ENCODE measurements around the gene CALCOCO1.
"Not testable (repeated sequence)": the region's sequence is repeated elsewhere in the genome, so short reads cannot be mapped to it uniquely, and the experiment has no call there.

Gene CALCOCO1, protein sequence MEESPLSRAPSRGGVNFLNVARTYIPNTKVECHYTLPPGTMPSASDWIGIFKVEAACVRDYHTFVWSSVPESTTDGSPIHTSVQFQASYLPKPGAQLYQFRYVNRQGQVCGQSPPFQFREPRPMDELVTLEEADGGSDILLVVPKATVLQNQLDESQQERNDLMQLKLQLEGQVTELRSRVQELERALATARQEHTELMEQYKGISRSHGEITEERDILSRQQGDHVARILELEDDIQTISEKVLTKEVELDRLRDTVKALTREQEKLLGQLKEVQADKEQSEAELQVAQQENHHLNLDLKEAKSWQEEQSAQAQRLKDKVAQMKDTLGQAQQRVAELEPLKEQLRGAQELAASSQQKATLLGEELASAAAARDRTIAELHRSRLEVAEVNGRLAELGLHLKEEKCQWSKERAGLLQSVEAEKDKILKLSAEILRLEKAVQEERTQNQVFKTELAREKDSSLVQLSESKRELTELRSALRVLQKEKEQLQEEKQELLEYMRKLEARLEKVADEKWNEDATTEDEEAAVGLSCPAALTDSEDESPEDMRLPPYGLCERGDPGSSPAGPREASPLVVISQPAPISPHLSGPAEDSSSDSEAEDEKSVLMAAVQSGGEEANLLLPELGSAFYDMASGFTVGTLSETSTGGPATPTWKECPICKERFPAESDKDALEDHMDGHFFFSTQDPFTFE

DNA sequence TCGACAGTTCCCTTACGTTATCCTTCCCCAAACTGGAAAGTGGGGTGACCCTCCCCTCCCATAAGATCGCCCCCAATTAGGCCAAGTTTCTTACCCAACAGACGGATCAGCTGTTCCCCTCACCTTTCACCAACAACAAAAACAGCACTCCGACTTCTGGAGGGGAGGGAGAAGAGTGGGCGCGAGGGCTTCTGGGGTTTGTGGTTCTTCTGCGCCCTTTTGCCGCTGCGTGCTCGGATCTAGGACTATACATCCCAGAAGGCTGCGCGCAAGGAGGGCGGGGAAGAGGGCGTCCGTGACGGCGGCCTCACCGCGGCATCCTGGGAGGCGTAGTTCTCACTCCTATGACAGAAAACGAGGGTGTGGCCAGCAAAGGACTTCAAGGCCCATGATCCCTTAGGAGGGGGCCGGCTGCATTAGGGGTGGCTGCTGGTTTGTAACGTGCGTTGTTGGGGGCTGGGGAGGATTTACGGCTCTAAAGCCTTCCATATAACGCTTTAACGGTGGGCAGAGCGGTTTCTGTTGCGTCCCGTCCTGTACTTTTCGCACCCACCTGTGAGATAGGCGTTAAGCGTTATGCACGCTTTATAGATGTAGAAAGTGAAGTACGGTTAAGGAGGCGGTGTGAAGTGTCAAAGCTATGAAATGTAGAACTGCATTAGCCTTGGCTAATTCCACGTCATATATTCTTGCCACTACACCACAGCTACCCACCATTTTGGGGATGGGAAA lies at the start of gene CALCOCO1:
Gene CALCOCO1 (minus strand): TSS at position 143 of the 732 bp plus-strand sequence. CDS start 2,210 bp downstream, outside the sequence.
- DNase-seq = peak; percentile 97 to 98

DNA sequence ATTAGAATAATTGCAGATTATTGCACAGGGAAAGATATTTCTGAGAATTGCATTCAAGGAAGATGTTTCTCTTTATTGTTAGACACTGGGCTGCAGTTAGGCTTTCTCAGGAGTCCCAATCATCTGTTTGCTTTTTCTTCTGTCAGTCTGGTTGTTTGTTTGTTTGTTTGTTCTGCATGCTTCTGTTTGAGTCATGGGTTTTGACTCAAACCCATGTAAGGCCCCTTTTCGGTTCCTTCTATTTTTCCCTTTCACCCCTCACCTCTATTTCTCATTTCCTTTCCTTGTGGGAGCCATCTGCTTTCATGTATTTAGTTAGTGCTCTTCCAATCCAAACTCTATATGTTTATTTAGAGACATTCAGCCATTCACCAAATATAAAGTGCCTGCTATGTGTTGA lies 49.6 kb upstream of the CALCOCO1 start:
- no peak for DNase-seq

DNA sequence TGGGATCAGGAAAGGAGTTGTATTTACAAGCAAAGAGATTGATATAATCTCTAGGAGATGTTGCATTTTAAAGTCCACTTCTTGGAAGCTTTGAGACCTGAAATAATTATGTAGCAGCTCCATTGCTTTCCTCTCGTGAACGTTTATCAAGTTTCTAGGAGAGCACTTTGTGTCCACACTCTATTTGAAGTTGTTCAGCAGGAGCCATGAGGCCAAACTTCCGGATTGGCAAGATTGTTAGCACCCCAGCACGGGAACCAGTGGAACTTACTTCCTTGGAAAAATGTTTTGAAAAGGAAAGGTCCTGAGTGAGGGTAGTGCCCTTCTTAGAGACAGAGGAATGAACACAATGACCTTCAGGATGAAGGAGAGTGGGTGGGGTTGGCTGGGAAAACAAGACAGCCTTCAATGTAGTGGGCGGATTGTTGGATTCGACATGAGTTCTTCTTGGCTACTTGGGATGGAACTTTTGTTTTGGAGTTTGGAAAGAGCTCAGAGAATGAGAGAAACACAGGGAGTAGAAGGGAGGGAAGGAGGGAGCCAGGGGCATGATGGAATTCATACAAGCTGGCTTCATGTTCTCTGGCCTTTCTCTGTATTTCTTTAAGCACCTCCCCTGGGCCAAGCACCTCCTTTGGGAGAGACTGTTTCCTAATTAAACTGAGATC lies 48.4 kb upstream of the CALCOCO1 start:
- no peak for DNase-seq

DNA sequence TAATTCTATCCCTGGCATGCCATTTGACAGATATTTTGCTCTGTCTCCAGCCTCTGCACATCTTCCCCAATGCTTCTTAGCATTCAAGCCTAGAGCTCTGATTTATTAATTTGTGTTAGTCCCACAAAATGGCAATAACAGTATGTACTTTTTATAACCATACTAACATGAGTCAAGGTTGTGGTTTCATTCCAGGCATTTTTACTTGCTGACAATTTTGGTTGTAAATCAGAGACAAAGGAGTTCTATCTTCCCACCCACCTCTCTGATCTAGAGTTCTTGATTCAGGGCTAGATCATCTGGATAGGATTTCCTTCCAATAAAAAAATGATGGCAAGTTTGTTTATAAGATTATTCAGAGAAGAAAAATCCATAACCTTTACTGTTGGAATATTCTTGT lies 43.0 kb upstream of the CALCOCO1 start:
- DNase-seq = no peak

DNA sequence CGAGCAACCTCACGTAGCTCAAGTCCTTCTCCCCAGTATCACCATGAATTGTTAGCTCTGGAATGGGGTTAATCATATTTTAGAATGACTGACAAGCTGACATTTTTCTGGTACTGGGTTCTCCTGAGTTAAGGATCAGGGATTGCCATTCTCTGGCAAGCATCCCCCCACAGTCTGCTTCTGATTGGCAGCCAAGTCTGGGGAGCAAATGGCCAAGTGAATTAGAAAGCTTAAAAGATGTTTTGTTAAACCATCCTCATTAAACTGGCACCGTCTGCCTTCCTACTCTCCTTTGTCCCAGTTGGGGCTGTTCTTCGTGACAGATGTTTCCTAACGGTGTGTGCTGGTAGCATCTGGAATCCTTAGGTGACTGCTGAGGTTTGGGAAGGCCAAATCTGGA lies 41.7 kb upstream of the CALCOCO1 start:
- DNase-seq = no peak

DNA sequence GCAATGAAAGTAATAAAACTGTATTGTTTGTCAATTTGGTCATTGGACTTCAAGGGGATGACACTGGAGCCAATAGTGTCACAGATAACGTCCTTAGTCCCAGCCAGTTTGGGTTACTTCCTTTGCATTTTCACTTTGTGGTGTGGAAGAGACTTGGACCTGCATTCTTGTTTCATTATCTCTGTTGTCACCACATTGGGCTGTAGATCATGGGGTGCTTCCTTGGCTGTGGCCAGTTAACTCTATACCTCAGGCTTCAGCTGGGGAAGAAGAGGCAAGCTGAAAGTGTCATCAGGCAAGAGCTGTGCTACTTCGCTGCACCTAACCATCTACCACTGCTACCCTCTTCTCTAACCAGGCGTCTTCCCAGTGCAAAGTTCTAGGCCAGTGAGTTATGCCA lies 39.6 kb upstream of the CALCOCO1 start:
- no peak for DNase-seq

DNA sequence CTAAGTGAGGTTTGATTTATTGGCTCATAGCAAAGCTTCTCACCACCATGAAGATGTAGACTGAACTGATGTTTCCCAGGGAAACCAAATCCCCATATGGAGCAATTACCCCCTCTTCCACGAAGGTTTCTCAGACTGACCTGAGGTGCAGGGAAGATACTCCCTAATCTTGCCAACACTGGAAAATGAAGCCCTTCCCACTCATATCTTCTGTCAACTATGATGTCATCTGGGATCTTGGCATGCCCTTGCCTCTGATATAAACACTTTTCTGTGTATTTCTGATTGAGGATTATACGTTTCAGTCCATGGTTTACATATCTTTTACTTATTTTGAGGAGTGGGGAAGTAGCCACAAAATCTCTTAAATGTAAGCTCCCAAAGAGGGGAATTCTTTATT lies 38.6 kb upstream of the CALCOCO1 start:
- DNase-seq = no peak

DNA sequence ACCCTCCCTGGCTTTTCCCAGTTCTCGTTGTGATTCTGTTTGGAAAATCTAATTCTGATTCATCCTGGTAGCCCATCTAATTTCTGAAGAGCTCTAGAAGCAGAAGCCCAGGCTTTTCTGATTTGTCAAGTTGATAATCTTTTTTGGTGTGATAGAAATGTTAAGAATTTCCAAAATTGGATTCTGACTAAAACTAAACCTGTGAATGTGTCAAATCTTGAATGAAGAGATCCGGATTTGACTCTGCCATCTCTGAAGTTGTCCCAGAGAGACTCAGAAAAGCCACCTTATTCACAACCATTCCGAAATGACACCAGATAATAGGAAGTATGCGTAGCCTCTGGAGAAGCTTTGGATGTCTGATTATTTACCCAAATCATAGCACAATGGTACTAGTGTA lies 37.4 kb upstream of the CALCOCO1 start:
- DNase-seq = no peak

DNA sequence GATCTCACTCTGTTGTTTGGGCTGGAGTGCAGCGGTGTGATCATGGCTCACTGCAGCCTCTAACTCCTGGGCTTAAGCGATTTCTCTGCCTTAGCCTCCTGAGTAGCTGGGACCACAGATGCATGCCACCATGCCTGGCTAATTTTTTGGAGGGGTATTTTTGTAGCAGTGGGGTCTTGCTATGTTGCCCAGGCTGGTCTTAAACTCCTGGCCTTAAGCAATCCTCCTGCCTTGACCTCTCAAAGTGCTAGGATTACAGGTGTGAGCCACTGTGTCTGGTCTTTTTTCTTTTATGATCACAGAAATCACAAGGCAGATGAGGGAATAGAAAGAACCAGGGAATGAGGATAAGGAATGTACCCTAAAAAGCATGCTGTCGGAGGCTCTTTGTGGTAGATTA lies 35.5 kb upstream of the CALCOCO1 start:
- DNase-seq = not testable (repeated sequence)

DNA sequence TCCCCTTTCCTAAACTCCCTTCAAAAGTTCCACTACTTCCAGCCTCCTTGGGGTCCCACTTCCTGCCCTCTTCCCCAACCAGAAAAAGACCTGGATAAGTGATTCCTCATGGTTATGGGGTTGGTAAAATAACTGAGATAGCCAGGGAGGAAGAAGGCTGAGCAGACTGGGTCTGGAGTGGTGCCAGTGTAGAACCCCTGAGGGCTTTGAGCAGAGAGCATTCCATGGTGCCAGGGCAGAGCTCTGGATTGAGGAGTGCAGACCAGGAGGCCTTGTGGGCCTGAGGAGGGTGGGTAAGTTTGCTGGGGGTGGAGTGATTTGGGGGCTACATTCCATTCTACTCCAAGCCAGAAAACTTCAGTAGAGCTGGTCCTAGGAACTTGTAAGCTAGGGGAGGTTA lies 34.1 kb upstream of the CALCOCO1 start:
- DNase-seq = no peak

DNA sequence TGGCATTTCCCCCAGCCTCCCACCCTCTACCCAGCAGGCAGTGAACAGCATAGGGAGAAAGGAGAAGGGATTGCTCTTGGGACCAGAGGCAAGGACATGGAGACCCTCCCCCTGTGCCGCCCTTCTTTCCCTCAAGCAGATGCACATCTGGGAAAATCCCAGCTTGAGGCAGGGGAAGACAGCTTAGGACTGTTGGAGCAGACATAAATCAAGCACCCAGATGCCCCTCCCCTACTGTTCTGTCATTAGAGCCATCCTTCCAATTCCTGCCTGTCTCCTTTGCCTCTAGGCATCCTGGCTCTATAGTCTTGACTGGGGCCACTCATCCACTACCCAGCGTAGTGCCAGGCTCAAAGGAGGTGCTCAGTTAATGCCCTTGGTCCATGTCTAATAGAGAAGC lies 32.0 kb upstream of the CALCOCO1 start:
- DNase-seq = no peak

DNA sequence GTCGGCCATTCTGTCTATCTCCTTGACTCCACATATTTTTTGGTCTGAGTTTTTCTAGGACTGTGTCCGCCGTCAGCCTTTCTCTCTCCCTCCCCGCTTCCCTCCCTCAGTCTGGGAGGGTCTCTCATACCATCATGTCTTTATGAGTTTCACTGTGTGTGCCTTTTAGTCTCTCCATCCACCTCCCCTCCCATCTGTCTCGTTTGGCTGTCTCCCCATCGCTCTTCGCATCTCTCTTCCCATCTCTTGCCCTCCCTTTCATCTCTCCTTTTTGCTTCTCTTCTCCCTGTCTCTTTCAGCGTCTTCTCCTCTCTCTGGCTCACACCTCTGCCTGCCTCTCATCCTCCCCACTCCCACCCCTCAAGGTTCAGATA lies 31.5 kb upstream of the CALCOCO1 start:
- no peak for DNase-seq

DNA sequence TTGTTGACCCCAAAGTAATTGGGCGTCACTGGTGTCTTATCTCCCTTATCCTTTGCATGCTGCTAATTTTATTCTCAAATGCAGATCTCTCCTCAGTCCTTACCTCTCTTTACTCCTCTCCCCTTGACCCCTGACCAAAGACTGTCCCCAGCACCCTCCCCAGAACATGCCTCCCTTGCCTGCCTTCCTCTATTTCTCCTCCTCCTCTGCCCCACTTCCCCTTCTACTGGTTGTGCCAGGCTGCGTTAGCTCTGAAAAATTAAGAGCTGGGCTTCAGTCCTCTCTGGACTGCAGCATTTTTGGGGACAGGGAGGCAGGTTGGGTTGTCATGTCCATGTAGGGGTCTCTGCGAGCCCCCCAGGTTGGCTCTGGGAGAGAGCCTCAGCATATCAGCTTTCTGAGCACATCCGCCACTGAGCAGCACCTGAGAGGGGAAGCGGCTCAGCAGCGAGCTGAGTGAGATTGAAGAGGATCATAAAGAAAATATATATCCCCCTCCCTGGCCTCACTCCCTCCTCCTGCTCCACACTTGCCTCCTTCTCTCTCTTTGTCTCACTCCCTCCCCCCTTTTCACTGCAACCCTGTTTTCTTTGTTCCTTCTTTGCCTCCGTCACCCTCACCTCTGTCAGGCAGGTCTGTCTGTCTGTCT lies 31.0 kb upstream of the CALCOCO1 start:
- no peak for DNase-seq

DNA sequence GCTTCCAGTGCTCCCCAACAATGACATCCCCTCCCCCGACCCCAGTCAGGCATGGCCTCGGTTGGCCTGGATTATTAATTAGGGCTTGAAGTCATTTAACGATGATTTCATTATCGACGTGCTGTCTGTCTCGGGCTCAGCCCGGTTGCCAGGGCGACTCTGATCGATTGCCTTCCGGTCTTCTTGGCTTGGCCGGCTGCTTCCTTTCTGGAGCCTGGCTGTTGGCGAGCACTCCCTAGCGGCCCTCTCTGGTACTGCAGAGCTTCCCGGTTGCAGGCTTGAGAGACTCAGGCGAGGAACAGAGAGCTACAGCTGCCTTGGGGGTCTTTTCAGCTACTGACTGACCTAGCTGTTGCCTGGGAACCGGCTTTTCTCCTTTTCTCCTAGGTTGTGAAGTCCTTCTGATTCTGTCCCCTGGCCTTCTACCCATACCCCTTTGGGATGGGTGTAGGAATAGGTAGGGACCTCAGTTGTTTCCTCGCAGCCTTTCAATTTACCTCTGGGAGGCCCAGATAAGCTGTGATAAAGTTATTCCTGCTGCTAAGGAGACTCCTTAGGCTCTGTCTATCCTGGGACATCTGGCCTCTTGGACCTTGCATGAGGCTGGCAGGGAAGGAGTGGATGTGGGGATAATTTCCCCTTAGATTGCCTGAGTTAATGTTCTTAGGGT lies 30.0 kb upstream of the CALCOCO1 start:
- DNase-seq = peak; percentile 47 to 95

DNA sequence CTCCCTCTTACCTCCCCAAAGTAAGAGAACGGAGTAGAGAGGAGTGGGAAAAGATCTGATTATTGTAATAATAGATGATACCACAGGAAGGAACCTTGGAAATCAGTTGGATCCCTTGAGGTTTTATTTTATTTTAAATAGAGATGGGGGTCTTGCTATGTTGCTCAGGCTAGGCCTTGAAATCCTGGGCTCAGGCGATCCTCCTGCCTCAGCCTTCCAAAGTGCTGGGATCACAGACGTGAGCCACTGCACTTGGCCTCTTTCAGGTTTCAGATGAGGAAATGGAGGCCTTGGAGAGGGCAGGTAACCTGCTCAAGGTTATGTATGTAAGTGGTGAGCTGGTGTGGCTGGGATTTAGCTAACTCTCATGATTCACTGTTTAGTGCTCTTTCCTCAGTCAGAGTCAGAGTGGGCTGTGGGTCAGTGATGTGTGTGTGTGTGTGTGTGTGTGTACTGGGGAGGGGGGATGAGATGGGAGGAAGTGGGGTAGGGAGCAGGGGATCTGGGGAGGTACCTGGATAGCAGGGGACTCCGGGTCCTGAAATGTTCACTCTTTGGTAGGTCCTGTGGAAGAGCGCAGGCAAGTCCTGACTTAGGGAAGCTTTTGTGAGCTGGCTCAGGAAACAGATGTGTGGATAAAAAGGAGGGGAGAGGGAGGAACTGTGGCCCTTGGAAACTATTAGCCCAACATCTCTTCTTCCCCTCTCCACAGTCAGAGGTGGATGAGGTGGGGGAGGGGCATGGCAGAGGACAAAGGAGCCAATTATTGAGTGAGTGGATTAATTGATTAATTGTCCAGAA lies 29.2 kb upstream of the CALCOCO1 start:
- DNase-seq = no peak

DNA sequence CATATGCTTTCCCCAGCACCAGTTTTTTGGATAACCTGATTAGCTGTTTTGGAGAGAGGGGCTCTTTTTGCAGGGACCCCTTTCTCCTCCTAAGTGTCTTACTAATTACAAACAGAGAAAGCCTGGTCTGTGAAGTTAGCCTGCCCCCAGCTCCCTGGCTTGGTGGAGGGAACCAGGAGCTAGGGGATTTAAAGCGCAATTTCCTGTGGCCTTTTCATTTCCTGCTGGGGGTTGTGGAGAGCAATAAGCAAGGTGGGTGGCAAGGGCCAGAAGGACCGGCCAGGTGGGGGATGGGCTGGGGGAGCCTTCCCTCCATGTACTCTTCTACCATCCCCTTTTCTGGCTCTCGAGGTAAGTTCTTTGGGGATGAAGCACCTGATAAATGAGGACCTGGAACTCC lies 28.6 kb upstream of the CALCOCO1 start:
- DNase-seq = no peak

DNA sequence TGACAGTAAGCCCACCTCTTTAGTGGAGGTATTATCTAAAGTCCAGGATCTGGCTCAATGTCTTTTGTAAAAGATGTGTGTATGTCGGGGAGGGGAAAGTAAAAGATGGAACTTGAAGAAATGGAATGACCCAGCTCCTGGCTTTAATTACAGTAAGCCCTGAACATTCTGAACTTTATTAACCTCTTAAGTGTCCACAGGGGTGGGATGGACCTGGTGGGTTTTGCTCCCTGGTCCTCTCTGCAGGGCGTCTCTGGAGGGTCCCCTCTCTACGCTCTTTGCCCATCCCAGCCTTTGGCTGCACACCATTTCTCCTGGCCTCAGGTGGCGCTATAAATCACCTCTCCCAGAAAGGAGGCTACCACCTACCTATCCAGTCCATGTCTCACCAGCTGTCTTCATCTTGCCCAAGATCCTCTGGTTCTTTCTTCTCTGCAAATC lies 28.2 kb upstream of the CALCOCO1 start:
- no peak for DNase-seq

DNA sequence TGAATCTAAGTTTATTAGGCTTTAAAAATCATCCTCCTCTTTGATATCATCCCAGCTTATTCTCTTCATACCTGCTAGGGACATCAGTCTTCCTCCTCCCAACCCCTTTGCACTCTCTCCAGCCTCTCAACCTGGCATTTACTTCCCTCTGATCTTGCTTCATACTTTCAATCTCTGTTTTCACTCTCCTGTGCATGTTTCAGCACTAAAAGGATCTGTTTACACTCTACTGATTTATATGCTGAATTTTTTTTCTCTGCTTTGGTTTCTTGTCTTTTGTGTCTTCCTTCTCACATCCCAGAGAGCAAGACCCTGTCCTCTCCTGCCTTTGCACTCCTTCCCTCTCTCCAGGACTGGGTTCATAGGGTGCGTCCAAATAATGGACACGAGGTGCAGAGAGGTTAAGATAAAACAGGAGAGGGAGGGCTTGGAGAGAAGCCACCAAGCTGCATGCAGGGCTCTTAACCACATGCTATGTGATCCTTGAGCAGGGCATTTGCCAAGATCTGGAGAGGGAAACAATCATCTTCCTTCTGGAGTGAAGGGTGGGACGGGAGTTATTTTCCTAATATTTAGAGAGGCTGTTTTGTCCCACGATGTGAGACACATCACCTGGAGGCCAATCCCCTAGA lies 27.5 kb upstream of the CALCOCO1 start:
- DNase-seq = no peak

DNA sequence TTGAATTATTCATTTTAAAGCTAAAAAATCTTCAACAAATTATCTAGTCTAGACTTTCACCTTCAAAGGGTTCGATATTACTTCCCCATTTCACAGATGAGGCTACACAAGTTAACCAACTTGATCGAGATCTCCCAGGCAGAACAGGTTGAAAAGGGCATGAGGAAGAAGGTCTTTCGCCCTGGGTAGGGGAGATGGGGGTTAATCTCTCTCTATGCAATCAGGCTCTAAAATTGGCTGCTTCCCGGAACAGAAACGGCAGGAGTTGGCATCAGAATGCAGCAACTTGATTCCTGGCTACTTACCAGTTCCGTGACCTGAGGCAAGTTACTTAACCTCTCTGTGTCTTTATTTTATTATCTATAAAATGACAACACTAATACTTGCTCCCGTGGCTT lies 26.9 kb upstream of the CALCOCO1 start:
- no peak for DNase-seq

DNA sequence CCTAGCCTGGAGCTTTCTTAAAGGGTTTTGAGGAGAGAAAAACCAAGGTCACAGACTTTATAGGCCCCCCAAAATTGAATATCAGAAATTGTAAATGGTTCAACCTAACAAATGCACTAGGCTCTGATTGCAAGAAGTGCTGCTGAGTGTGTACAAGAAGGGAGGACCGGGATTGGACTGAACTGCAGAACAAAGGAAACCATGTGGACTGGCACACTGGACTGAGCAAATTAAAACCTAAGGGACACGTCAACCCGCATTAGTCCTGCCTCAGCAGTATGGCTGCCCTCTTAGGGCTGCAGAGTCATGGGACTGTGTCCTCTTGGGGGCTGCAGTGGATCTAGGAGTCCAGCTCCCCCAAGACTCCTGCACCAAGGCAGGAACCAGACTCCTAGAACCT lies 25.4 kb upstream of the CALCOCO1 start:
- DNase-seq = no peak

DNA sequence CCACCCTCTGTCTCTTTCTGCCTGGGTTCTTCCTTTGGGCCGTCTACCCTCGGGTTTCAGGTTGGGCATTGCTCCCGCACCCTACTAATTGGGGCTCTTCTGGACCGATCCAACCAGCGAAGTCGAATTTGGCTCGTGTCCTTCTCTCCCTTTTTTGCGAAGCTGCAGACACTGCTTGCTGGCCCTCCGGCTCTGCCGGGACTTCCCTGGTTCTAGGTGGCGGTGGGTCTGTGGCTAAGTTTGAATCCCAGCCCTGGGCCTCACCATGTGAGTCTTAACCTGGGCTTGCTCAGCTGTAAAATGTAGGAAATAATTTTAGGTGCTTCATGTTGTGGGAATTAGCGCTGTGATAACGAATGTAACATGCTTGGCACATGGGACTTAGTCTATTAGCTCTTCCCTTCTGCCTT lies 24.9 kb upstream of the CALCOCO1 start:
- no peak for DNase-seq

All from inflammatory macrophage treated with lipopolysaccharide for 1 hour (primary cell).